Astrocyte of the hippocampus (primary cell): Measurements from ENCODE around the gene LILRA6.
A peak's percentile ranks its signal among the peaks of the same experiment; 100 is the strongest.
"Not testable (repeated sequence)": the region's sequence is repeated elsewhere in the genome, so short reads cannot be mapped to it uniquely, and the experiment has no call there.

ENCODE experiments used
- DNase-seq: peaks from one replicate; pipeline ENCODE4 v3.0.0; 2011; ENCODE audit warnings: low read depth, low spot score

The LILRA6 gene

DNA sequence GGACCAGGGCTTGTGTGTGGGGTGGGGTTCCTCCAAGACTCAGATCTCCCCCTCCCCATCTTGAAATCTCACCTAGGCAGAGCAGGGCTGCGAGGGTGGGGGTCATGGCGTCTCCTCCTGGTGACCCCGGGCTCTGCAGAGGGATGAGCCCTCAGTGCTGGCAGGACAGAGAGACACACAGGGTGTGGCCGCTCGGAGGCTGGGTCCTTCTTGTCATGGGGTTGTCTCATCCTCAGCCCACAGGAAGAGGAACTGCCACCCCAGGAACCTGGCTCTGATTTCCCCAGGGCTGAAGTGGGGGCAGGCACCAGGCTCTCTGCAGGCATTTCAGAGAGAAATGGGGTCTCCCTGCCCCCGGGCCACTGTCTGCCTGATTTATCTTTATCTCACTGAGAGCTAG lies at the start of gene LILRA6:
Gene LILRA6 (minus strand): TSS at position 145 of the 400 bp plus-strand sequence.
- DNase-seq, result not testable (repeated sequence)

DNA sequence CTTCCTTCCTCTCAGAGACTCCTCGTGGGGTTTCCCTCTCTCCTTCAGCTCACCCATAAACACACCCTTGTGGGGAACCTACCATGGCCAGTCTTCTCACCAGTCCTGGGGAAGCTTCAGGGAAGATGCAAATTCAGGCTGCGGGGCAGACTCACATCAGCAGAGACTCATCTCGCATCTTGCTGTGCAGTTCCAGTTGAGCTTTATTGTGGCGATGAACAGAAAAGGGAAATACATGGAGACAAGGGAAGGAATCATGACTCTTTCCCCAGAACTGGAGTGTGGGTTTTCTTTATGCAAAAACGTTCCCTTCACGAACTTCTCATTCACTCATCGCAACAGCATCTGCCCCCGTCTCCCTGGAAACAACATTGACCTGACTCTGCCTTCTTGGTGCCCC lies 46.6 kb upstream of the LILRA6 start:
- not testable (repeated sequence) for DNase-seq

DNA sequence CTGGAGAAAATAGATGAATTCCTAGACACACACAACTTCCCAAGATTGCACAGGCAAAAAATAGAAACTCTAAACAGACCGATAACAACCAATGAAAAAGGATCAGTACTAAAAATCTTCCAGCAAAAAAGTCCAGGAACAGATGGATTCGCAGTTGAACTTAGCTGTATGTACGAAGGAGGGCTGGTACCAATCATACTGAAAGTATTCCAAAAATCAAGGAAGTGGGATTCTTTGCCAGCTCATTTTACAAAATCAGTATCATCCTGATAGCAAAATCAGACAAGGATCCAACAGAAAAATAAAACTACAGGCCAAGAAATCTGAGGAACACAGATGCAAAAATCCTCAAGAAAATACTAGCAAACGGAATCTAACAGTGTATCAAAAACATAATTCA lies 44.9 kb upstream of the LILRA6 start:
- no peak for DNase-seq

DNA sequence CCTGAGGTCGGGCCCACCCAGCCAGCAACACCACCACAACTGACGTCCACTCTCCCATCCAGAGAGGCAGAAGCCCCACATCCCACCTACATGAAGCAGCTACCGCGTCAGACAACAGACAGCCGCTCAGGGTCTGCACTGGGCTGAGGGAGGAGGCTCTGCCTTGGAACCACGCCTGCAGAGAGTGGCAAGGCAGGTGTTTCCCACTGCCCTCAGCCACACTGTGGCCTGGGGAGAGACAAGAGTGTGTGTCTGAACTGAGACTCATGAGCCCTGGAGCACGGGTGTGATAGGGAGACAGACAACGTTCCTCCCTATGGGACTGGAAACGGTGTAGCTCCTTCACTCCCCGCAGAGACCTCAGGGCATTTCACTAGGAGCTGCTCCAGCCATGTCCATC lies 43.7 kb upstream of the LILRA6 start:
- not testable (repeated sequence) for DNase-seq

DNA sequence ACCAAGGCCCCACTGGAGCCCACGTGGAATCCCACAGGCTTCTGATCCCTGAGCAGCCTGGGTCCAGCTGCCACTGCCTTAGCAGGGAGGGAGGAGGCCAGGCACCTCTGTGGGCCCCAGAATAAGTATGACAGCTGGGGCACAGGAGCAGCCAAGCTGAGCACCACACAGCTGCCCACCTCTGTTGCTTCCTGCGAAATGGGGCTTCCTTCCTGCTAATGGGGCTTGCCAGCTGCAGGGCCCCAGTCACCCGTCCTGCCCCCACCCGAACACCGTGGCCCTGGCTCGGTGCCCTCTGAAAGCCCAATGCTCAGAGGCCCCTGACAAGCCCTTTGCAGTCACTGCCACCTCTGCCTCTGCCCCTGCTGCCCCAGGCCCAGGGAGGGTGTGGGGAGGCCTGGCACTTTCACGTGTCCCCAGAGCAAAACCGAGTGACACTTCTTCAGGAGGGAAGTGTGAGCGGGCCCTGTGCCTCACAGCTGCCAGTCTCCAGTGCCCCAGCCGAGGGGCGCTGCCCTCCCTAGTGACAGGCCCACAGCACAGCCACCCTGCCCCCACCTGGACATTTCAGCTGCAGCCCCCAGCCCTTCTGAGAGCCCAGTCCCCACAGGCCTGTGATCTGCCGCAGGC lies 43.0 kb upstream of the LILRA6 start:
- not testable (repeated sequence) for DNase-seq

DNA sequence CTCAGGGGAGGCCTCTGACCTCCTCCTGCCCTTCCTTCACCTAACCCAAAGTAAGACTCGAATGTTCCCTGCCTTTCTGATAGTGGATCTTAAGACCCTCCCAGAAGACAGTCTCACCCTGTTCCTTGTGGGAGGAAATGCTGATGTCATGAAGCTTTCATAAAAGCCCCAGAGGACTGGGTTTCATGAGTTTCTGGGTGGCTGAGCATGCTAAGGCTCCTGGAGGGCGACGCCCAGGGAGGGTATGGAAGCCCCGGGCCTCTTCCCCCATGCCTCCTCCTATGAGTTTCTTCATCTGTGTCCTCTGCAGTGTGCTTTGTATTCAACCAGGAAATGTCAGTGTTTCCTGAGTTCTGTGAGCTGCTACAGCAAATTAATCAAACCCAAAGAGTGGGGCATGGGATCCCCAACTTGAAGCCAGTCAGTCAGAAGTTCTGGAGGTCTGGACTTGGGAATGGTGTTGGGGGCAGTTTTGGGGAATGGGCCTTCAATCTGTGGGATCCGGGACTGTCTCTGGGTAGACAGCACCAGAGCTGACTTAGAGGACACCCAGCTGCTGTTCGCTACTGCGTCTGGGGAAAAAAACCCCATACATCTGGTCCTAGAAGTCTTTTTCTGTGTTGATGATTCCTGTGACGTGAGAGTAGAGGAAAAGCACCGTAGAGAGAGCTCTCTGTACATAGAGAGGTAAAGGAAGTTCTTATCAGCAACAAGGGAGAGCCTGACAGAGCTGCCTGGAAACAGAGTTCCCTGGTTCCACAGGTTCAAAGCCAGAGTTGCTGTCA lies 40.3 kb upstream of the LILRA6 start:
- DNase-seq, result no peak

DNA sequence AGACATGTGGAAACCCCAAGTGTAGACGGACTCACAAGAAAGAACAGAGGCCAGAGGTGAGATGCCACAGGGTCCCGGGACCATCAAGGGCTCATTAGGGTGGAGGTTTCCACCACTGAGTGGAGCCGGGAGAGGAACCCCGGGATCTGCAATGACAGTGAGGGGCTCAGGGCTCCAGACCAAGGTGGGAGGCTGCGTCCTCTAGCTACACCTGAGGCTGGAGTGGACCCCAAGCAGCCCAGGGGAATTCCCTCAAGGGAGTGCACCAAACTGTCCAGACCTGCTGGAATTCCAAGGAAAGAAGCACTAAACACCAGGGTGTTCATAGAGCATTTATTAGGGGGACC lies 39.1 kb upstream of the LILRA6 start:
- DNase-seq, result not testable (repeated sequence)

DNA sequence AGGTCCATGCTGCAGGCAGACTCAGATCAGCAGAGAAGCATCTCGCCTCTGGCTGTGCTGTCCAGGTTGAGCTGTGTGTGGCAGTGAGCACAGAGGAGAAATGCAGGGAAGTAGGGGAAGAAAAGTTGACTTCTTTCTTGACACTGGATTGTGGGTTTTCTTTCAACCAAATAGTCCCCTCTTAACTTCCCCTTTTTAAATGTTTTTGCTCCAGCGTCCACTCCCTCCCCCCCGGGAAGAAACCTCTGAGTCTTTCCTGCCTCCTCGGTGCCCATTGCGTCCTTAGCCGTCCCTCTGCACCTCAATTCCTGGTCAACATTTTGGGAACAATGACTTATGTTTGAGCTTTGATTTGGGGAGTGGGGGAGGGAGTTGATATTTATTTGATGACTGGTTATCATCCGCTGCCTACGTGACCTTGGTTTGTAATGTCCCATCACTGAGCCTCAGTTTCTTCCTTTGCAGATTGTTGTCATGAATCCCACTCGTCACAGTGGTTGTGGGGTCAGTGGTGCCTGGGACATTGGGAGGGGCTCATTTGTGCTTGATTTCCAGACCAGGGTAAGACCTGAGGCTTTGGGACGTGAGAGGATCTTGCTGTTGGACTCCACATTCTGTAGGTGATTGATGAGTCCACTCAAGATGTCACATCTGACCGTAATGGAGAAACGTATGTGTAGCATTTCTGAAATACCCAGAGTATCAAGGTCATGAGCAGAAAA lies 38.6 kb upstream of the LILRA6 start, which contains the start of gene LILRB2:
Gene LILRB2 (minus strand): TSS at position 104 of the 722 bp plus-strand sequence. CDS start 614 bp downstream, outside the sequence.
- no peak for DNase-seq

DNA sequence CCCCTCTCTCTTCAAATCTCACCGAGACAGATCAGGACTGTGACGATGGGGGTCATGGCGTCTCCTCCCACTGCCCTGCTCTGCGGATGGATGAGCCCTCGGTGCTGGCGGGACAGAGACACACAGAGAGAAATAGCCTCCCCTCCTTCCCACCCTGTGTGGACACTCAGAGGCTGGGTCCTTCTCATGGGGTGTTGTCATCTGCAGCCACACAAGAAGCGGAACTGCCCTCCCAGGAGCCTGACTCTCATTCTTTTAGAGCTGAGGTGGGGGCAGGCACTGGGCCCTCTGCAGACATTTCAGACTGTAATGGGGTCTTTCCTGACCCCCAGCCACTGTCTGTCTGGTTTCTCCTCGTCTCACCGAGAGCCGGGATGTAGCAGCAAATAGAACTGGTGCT lies 37.9 kb upstream of the LILRA6 start:
- DNase-seq, result not testable (repeated sequence)

DNA sequence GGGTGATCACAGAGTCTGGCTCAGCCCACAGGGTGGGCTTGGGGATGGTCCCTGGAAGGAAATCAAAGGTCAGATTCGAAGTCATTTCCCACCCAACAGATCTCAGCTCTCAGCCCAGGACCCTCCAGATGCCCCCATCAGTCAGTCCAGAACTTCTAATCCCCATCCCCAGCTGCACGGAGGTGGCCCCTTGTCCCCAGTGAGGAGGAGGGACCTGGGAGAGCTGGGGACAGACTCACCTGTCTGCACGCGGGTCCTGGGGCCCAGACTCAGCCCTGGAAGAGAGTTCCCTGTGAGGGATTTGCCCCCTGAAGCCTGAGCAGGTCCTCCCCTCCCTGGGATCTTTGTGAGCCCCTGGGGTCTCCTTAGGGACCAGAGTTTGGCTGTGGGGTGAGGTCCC lies 37.4 kb upstream of the LILRA6 start:
- not testable (repeated sequence) for DNase-seq

DNA sequence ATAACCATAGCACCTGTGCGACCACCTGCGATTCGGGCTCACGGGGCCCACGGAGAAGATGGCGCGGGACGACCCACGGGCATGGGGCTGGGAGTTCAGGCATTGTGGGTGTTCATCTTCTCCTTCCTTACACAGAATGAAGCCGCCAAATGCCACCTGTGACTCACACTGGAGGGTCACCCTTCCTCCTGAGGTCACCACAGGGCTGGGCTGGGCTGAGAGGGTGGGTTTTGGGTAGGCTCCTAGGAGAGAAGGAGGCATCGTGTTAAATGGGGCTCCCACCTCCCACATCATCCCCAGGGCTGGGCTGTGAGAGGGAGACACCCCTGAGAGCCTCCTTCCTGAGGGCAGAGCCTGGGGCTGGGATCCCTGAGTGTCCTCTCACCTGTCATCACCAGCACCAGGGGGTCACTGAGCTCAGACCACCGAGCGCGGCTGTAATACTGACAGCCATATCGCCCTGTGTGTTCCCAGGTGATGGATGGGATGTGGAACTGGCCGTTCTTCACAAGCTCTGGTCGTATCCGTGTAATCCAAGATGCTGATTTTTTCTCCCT lies 36.9 kb upstream of the LILRA6 start:
- DNase-seq, result no peak

DNA sequence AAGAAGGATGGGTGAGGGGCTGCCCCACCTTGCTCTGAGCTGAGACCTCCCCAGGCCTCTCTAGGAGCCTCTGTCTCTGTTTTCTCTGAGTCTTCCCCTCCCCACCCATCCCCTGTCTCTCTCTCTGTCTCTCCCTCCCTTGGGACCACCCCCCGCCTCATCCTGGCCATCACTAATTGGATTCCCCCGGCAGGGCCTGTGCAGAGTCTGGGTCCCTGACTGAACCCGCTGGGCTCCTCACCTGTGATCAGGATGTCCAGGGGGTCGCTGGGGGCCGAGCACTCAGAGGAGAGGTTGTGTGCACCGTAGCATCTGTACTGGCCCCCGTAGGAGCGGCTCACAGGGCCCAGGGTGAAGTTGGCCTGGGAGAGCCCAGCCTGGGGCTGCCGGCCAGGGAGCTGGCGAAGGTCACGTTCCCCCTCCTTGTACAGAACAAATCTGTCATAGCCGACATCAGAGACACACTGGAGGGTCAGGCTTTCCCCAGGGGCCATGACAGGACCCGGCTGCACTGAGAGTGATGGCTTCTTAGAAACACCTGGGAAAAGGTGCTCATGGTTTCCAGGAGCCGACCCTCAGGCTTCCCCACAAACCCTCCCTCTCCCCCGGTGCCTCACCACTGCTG lies 36.1 kb upstream of the LILRA6 start:
- not testable (repeated sequence) for DNase-seq

DNA sequence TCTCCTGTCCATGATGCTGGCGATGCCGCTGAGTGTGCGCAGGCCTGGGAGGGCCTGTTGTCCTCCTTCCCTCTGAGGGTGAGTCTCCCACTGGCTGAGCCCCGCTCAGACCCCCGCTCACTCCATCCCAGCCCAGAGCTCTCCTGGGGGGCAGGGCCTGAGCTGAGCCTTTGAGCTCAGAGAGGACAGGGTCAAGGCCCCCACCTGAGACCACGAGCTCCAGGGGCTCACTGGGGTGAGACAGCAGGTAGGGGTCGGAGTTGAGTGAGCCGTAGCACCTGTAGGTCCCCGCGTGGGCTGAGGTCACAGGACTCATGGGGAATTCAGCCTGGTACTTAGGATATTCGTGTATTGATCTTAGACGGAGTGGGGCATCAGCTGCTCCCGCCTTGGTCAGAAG lies 35.5 kb upstream of the LILRA6 start:
- not testable (repeated sequence) for DNase-seq

DNA sequence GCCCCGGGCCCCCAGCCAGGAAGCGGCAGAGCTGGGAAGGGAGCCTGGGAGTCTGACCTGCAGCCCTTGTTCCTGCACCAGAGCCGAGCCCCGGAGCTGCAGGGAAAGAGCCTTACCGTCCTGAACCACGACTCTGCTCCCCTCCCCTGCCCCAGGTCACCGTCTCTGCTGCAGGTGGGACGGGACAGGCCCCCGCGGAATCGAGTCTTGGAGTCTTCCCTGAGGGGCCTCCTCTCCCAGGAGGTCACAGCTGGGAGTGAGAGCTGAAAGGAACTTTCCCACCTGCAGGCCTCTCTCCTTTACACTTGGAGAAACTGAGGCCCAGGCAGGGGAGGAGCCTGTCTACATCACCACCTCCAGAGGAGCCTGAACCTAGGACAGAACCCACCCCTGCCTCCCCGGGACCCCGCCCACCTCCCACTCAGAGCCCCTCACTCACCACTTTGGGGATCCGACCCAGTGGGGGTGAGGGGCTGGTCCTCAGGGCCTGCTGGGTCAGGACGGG lies 34.6 kb upstream of the LILRA6 start:
- not testable (repeated sequence) for DNase-seq

DNA sequence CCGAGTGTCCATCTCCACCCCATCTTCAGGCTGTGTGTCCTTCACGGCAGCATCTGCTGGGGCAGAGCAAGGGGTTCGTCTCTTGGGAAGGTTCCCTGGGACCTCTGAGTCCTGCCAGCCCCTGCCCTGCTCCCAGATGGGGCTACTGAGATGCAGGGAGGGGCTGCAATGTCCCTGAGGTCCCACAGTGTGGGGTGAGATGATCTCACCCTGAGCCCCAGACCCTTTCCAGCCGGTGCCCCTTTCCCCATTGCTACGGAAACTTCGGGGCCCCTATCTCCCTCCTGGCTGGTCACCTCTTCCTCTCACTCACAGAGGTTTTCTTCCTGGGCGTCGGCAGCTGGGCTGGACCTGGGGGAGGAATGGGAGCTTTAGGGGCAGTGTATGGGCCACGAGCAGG lies 33.4 kb upstream of the LILRA6 start:
- DNase-seq, result no peak

DNA sequence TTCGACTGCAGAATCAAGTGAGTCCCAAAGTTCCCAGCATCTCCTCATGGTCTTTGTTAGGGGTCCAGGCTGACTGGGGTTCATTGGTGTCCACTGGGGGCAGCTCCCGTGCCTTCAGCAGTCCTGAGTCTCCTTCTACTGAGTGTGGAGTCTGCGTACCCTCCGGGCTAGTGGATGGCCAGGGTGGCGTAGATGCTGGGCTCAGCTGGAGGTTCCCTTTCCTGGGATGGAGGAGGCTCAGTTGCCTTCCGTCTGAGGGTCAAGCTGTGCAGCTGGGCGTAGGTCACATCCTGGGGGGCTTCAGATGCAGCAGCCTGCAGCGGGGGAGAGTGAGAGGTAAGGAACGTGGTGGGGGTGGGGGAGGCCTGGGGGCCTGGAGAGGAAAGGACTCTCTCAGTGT lies 31.9 kb upstream of the LILRA6 start:
- DNase-seq, result not testable (repeated sequence)

DNA sequence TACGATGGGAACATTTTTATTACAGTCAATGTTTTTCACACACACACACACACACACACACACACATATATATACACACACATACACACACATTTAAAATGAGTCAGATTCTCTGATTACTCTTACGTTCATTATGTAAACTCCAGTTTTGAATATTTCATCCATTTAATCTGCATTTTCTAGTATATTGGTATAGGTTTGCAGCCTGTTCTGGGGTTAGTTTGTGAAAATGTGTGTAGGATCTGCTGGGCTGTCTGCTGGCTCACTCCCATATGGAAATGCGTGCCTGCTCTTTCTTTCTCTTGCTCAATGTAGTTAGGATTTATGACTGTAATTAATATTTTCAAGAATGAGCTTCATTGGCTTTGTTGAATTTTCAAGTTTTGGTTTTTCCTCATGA lies 31.2 kb upstream of the LILRA6 start:
- no peak for DNase-seq

DNA sequence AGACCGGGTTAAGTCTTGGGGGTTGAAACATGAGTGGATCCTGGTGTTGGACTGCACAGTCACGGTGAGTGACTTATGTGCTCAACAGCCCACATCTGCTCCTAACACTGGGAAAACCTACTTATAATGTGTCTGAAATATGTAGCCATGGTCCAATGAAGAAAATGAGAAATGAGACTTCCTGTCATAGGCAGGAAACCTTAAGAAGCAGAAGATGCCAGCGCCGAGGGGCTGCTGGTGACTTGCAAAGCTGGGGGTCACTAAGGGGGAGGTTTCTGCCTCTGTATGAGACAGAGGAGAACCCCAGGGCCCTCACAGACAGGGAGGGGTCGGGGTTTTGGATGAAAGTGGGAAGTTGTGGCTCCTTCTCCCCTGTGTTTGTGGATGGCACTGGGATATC lies 29.6 kb upstream of the LILRA6 start:
- DNase-seq, result not testable (repeated sequence)

DNA sequence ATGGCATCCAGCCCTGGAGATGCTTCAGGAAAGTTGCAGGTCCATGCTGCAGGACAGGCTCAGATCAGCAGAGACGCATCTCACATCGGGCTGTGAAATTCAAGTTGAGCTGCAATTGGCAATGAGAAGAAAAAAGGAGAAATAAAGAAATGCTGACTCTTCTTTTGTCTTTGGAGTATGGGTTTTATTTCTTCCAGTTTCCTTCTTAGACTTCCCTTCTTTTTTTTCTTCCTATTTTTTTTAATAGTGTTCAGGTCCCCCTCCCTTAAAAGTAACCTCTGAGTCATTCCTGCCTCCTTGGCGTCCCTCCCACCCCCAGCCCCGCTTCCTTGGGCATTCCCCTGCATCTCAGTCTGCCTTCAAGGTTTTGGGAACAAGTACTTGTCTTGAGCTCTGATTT lies 29.0 kb upstream of the LILRA6 start:
- DNase-seq, result not testable (repeated sequence)

DNA sequence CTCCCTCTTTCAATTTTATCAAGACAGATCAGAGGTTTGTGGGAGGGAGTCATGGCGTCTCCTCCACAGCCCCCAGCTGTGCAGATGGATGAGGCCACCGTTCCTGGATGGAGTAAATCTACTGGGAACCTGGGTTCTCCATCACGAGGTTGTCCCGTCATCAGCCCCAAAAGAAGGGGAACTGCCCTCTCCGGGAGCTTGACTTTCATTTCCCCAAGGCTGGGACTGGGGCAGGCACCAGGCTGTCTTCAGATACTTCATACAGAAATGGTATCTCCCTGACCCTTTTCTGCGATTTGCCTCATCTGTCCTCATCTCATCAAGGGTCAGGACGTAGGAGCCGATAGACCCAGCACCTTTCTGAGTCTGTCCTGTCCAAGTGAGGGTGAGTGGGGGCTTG lies 28.5 kb upstream of the LILRA6 start:
- DNase-seq, result no peak

DNA sequence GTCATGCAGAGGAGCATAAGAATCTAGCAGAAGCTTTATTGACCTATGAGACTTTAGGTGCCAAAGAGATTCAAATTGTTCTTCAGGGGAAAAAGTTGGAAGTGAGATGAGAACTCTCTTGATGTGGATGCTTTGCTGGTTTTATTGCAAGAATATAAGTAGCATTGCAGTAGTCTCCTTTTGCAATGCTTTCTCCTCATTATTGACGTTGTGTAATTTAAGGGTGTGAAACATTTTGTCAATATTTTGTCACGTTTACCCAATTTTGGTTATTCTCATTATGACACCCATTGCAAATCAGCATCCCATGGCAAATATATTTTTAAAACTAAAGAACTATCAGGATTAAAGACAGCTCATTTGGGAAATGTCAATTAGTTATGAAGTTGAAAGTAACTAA lies 26.3 kb upstream of the LILRA6 start:
- DNase-seq, result no peak

DNA sequence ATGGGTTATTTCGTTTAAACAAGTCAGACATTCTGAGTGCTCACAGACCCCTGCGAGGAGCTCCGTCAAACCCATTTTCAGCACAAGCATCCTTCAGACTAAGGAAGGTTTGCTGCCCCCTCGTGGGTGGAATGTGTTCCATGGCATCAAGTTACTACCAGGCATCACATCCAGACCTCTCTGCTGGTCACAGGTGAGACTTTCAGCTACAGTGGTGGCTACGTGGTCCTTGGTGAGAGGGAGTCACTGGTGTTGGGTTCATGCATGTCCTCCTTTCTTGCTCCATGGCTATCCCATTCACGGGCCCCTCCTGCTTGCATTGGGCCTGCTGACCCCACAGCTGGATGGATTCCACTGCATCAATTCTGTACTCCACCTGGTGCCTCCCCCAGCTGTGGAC lies 23.5 kb upstream of the LILRA6 start:
- peak; percentile 80 for DNase-seq
